KOPT-K1 (cell line): ENCODE measurements around the gene KLRB1.
A peak's percentile ranks its signal among the peaks of the same experiment; 100 is the strongest.
"Not testable (repeated sequence)": the region's sequence is repeated elsewhere in the genome, so short reads cannot be mapped to it uniquely, and the experiment has no call there.

Experiments
- H3K27ac ChIP-seq: fragments of 200-600 bp; sonication (generic); 2 replicates; pipeline ENCODE4 v1.5.1; 2016; ENCODE audit warnings: antibody characterized with exemption, mild to moderate bottlenecking, low read depth, low read length; ENCODE audit not compliant: poor library complexity, severe bottlenecking
- H3K36me3 ChIP-seq: fragments of 200-600 bp; sonication (generic); 2 replicates; pipeline ENCODE4 v1.5.1; 2017; ENCODE audit warnings: antibody characterized with exemption, mild to moderate bottlenecking, low read length, moderate library complexity; ENCODE audit not compliant: insufficient read depth
- H3K9me3 ChIP-seq: fragments of 200-600 bp; sonication (generic); 2 replicates; pipeline ENCODE4 v1.5.1; 2017; ENCODE audit warnings: antibody characterized with exemption, low read length, mild to moderate bottlenecking; ENCODE audit not compliant: insufficient read depth, poor library complexity, severe bottlenecking

The KLRB1 gene

DNA sequence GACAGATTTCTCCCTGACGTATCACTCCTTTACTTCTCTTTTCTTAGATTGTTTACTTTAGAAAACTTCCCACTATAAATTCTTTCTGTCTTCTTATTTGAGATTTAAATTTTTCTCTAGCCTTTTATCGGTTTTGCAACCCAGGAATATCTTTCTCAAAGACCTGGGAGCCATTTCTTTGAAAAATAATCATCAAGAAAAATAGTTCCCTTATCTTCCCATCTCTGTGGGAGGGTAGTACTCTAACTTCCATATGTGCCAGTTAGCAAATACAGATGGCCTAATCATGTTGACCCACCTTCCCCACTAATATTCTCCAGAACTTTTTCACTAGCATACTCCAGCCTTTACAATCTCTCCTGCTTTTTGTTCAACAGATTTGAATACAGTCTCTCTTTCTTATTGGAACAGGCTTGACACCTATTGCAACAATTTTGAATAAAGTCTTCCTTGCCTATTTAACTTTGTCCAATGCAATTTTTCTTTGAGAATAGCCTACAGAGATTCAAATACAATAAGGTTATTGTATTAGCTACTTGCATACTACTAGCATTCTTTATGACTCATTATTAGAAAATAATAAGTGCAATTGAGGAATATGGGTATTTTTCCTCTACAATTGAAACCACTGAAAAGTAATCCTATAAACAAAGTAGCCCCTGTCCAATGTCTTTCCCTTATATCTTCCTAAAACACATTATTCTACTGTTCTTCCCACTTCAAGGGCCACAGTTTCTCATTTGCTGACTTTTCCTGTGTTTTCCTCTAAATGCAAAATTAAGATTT lies 27.4 kb upstream of the KLRB1 start:
- no peak overlapping the region for H3K27ac ChIP-seq
- H3K9me3 ChIP-seq = peaks cover 11% of the 10 kb centered on the region

DNA sequence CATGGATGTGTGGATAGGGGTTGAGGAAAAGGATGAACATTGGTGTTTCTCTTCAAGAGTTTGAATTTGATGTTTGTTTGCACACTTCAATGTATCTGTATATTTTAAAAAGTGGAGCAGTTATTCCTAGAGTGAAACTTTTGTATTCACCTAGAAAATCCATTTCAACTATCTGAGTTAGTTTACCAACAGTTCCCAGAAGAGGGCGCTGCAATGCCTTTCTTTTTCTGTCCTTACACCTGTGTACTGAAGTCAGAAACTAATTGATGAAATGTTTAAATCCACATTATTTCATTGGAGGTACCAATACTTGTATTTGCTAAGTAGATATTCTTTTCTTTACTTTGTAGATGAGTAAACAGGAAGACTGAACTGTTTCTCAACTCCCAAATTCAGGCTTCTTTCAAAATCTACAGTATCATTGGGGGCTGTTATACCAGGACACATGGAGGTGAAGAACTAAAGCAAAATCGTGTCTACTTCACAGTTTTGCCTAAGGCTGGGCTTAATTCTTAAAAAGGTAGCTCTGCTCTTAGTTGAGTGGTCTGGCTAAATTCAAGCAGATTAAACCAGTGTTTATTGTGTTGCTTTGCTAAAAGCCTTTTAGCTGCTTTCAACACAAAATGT lies 26.6 kb upstream of the KLRB1 start:
- no peak overlapping the region for H3K27ac ChIP-seq
- H3K9me3 ChIP-seq = peaks cover 3% of the 10 kb centered on the region
- H3K36me3 ChIP-seq = no peaks in the 10 kb centered on the region

More for the DNA sequence above, 27.4 kb upstream of the KLRB1 start:
- no peaks in the 10 kb centered on the region for H3K36me3 ChIP-seq

DNA sequence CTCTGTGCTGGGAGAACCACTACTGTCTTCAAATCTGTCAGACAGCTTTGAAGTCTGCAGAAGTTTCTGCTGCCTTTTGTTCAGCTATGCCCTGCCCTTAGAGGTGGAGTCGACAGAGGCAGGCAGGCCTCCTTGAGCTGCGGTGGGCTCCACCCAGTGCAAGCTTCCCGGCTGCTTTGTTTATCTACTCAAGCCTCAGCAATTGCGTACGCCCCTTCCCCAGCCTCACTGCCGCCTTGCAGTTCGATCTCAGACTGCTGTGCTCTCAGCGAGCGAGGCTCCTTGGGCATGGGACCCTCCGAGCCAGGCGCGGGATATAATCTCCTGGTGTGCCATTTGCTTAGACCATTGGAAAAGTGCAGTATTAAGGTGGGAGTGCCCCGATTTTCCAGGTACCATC lies 25.1 kb upstream of the KLRB1 start:
- no peaks in the 10 kb centered on the region for H3K36me3 ChIP-seq
- H3K9me3 ChIP-seq = no peaks in the 10 kb centered on the region
- peak overlapping the region; percentile 34 for H3K27ac ChIP-seq

DNA sequence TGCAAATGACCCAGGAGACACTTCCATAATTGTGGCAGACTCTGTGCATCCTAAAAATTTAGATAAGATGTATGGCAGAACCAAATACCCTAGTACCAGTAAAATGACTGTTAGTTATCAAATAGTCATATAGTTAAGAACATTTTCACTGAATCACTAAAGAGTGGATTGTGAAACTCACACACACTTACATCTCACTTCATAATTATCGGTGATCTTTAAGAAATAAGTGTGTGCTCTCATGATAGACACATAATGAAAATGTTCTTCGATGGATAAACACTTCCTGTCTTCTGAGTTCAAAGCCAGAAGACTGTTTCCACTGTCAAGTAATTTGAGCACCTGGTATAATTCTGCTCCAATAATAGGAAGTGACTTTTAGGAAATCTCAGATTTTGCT lies 19.1 kb upstream of the KLRB1 start:
- Histone ChIP-seq H3K9me3 (peaks cover 4% of the 10 kb centered on the region), H3K36me3 (no peaks in the 10 kb centered on the region), H3K27ac (no peak overlapping the region)

DNA sequence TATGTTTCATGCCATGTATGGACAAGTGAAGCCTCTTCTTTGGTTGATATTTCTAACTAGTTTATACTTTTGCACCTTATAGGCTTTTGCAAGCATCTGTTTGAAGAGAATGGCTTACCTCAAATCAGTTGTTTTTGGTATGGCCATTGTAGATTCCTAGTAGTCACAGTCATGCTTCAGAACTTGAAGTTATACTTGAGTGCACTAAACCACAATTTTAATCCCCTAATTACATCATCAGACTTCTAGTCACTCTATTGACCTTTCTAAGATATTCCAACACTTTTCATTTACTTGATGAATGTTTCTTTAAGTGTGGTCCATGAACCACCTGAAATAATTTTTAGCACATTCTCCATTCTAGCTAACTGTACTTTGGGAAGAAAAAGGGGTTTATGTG lies 18.6 kb upstream of the KLRB1 start:
- no peak overlapping the region for H3K27ac ChIP-seq
- H3K9me3 ChIP-seq = peaks cover 4% of the 10 kb centered on the region
- H3K36me3 ChIP-seq = no peaks in the 10 kb centered on the region

DNA sequence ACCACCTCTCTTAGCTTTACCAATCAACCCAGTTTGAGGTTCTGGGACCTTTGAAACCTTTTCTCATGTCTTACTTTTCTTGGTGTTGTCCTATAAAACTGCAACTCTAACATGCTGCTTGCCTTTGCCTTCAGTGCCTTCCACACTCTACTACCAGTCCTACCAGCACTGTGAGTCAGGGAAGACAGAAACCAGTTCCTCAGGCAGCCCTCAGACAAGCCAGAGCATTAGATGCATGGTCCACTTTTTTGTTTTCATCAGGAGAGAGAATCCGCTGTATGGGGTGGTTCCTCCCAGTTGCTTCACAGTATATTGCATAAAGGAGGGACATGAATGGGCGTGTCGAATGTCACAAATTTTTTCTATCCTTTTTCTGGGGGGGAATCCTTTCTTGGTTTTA lies 17.3 kb upstream of the KLRB1 start:
- Histone ChIP-seq H3K27ac (no peak overlapping the region), H3K36me3 (no peaks in the 10 kb centered on the region), H3K9me3 (peaks cover 4% of the 10 kb centered on the region)

DNA sequence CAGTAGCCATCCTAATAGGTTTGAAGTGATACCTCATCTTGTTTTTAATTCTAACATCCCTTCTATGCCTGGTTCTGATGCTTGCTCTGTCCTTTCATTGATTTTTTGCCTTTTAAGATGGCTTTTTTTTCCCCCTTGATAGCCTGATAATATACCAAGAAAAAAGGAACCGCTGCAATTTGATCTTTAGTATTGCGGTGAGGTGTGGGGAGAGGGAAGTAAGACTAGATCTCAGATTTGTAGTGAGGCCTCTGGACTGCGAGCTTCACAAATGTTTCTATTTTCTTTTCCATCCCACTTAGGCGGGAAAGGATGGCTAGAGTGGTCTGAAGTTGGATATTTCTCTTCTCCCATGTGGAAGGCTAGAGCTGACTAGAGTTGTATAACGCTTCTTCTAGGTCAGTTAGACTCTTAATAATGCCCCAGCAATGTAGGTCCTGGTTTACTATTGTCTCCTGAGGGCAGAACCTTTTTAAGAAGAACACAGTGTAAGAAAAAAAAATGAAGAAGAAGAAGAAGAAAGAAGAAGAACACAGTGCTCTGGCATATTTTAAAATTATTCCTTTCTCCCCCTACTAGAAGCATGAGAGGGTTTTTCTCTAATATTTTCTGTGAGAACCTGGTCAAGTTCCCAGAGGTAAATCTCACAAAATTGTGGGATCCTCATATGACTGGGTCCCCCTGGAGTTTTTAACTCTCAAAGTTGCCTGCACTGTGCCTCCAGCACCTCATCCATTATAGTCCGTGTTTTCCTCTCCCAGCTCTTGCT lies 11.9 kb upstream of the KLRB1 start:
- Histone ChIP-seq H3K36me3 (no peaks in the 10 kb centered on the region), H3K9me3 (no peaks in the 10 kb centered on the region), H3K27ac (no peak overlapping the region)

DNA sequence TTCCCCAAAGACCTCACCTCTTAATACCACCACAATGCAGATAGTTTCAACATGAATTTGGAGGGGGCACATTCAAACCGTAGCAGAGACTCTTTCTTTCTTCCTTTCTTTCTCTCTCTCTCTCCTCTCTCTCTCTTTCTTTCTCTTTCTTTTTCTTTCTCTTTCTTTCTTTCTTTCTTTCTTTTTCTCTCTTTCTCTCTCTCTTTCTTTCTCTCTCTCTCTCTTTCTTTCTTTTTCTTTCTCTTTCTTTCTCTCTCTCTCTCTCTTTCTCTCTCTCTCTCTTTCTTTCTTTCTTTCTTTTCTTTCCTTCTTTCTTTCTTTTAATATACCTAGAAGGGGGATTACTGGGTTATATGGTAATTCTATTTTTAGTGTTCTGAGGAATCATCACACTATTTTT lies 11.2 kb upstream of the KLRB1 start:
- H3K27ac ChIP-seq, H3K36me3 ChIP-seq, H3K9me3 ChIP-seq: not testable (repeated sequence)

DNA sequence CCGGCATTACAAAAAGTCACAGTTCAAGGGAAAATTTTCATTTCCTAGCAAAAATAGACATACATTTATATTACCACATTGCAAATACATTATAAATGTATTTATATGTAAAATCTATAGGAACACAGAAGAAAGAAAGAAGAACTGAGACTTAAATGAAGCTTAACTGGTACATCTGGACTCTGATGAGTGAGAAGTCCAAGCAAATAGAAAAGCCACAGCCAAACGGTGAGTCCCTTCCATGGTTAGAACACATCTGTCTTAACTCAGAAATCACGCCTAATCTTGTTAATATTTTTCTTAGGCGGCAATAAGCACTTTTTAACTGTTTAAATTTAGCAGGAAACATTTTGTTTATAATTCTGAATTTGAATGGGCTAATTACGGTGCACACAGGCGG lies 9.4 kb upstream of the KLRB1 start:
- Histone ChIP-seq H3K27ac (peak overlapping the region; percentile 78), H3K9me3 (no peaks in the 10 kb centered on the region), H3K36me3 (no peaks in the 10 kb centered on the region)

DNA sequence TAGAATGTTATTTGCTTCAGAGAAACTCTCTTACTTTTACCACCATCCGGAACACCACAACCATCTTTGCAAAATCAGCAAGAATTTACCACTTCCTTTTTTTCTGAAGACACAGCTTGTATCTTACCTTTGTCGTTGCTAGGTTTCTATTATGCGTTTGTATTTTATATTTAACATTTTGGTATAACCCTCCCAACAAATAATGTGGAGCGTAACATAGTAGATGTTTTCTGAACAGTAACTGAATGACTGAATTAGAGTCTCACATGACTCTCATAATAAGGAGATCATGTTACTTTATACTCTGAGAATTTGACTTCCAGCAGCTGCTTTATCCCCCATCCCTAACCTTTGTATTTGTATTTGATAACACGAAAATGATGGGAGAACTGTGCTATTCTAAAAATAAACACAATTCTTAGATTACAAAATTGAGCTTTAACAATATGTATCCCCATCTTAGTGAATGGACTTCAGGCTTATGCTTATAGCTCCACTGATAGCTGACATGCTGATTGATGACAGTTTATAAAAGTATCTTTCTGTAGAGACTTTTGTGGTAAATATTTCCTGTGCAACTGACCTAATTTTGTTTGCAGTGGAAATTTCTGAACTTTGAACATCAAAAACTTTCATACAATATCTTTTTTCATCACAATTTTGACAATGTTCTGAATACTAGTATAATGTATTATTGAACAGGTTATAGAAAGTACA lies 7.9 kb upstream of the KLRB1 start:
- Histone ChIP-seq H3K36me3 (no peaks in the 10 kb centered on the region), H3K27ac (peak overlapping the region; percentile 78), H3K9me3 (peaks cover 4% of the 10 kb centered on the region)

DNA sequence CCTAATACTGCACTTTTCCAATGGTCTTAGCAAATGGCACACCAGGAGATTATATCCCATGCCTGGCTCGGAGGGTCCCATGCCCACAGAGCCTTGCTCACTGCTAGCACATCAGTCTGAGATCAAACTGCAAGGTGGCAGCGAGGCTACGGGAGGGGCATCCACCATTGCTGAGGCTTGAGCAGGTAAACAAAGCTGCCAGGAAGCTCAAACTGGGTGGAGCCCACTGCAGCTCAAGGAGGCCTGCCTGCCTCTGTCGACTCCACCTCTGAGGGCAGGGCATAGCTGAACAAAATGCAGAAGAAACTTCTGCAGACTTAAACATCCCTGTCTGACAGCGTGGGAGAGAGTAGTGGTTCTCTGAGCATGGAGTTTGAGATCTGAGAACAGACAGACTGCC lies 2.9 kb upstream of the KLRB1 start:
- not testable (repeated sequence) for H3K27ac ChIP-seq, H3K36me3 ChIP-seq, H3K9me3 ChIP-seq

DNA sequence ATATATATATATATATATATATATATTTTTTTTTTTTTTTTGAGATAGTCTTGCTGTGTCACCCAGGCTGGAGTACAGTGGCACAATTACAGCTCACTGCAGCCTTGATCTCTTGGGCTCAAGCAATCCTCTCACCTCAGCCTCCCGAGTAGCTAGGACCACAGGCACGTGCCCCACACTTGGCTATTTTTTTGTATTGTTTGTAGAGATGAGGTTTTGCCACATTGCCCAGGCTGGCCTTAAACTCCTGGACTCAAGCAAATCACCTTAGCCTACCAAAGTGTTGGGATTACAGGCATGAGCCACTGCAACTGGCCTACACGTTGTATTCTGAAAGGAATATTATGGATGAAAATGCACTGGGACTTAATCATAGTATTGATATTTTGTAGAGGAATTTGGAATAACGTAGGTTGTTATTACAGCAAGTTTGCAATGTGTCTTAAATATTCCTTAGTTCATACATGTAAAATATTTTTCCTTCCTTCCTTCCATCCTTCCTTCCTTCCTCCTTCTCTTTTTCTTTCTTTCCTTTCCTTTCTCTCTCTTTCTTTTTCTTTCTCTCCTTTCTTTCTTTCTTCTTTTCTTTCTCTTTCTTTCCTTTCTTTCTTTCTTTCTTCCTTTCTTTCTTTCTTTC lies 862 bp downstream of the KLRB1 start:
- peaks cover 4% of the 10 kb centered on the region for H3K9me3 ChIP-seq
- H3K36me3 ChIP-seq = no peaks in the 10 kb centered on the region
- H3K27ac ChIP-seq = no peak overlapping the region

DNA sequence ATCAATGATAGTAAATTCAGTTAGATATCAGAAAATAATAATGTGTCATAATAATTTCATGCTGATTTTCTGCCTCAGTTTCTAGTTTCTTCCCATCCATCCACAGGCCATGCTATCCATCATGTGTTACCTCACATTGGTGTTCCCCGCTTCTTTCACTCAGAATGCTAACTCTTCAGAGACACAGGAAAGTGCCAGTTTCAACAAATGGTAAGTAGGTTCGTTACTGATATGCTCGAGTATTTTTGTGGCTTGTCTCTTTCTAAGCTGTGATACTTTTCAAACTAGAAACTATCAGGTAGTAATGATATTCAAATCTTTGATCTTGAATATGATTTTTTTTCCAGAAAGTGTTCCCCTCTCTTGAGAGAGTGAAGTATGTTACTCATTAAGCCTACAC lies 1.5 kb downstream of the KLRB1 start:
- no peak overlapping the region for H3K27ac ChIP-seq
- H3K9me3 ChIP-seq = peaks cover 4% of the 10 kb centered on the region
- H3K36me3 ChIP-seq = no peaks in the 10 kb centered on the region

DNA sequence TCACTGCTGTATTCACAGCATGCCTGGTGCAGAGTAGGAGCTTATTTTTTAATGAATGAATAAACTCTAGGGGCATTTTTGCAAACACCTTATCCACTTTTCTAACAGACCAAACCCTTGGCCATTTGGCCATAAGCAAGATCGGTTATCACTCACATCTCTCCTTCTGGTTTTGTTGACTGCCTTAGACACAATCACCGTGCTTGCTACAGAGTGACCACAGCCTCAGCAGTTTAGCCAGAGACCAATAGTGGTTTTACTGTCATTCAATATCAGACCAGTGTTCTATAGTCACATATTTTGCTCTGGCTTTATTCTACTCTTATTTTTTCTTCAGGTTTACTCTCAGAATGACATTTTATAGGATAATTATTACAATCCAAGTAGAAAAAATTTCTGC lies 2.2 kb downstream of the KLRB1 start:
- H3K9me3 ChIP-seq = no peaks in the 10 kb centered on the region
- no peak overlapping the region for H3K27ac ChIP-seq
- no peaks in the 10 kb centered on the region for H3K36me3 ChIP-seq

DNA sequence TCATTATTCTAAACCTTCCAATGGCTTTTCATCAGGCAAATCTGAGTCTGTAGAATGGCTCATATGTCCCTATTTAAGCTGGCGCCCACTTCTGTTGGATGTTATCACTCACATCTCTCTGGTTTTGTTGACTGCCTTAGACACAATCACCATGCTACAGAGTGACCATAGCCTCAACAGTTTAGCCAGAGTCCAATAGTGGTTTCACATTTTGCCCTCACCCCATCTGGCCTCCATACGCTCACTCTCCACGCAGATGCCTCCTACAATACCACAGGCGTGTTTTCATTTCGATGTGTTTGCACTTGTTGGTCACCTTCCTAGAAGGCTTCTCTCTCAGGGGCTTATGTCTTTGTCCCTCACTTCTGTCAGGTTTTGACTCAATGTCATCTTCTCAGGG lies 3.4 kb downstream of the KLRB1 start:
- Histone ChIP-seq H3K9me3 (no peaks in the 10 kb centered on the region), H3K27ac (no peak overlapping the region), H3K36me3 (no peaks in the 10 kb centered on the region)
